K562 (cell line): ENCODE data around the gene PPP1R12C. TPM values are rescaled to one million over a fixed set of nuclear protein-coding genes. Genes with fewer than 3 reads are reported as not detected.

Experiments used
- CREBBP ChIP-seq: IDR thresholded peaks from one replicate; pipeline ENCODE4 v1.6.1; 2012; ENCODE audit warnings: low read depth, mild to moderate bottlenecking, control low read depth, inconsistent platforms, low read length
- CXXC5 ChIP-seq: fragments of 250-450 bp; sonication (Bioruptor Pico); IDR thresholded peaks from 2 replicates; pipeline ENCODE4 v1.8.0; 2022; ENCODE audit warnings: inconsistent platforms, mild to moderate bottlenecking, moderate library complexity
- ESRRA ChIP-seq: fragments of 450-650 bp; IDR thresholded peaks from 2 replicates; pipeline ENCODE4 v1.6.1; 2014; ENCODE audit warnings: low read depth, mild to moderate bottlenecking, moderate library complexity, borderline replicate concordance
- EZH2 ChIP-seq: IDR thresholded peaks from 2 replicates; pipeline ENCODE4 v1.6.1; 2012; ENCODE audit warnings: low read depth, mild to moderate bottlenecking, inconsistent platforms, low read length, borderline replicate concordance
- KLF13 ChIP-seq: fragments of 450-650 bp; IDR thresholded peaks from 2 replicates; pipeline ENCODE4 v1.6.1; 2016; ENCODE audit warnings: missing genetic modification characterization, low read depth, mild to moderate bottlenecking, missing compliant biosample characterization, moderate library complexity, borderline replicate concordance
- LCOR ChIP-seq: sonication (generic); formaldehyde crosslinking; IDR thresholded peaks from 2 replicates; pipeline ENCODE4 v1.8.0; 2022; ENCODE audit warnings: mild to moderate bottlenecking, missing genetic modification reagents
- MBD2 ChIP-seq: sonication (generic); IDR thresholded peaks from 2 replicates; pipeline ENCODE4 v1.6.1; 2016; ENCODE audit warnings: low read depth, borderline replicate concordance
- NR4A1 ChIP-seq, 2 experiments: fragments of 250-450 bp in 1 of 2; fragments of 450-650 bp in 1 of 2; sonication (Bioruptor Pico) in 1 of 2; IDR thresholded peaks; 2 replicates each; pipeline versions ENCODE4 v1.4.0 to v1.6.1; 2016 to 2020; ENCODE audit warnings: mild to moderate bottlenecking in 2 of 2, missing compliant biosample characterization in 1 of 2, missing genetic modification characterization in 1 of 2, moderate library complexity in 1 of 2
- PHB2 ChIP-seq: fragments of 450-650 bp; IDR thresholded peaks from 2 replicates; pipeline ENCODE4 v1.6.1; 2017; ENCODE audit warnings: low read depth
- POLR2A ChIP-seq: fragments of 450-650 bp; conservative IDR thresholded peaks from 2 replicates; pipeline ENCODE4 v1.6.1; 2016
- PYGO2 ChIP-seq: fragments of 450-650 bp; IDR thresholded peaks from 2 replicates; pipeline ENCODE4 v1.6.1; 2016; ENCODE audit warnings: mild to moderate bottlenecking, missing genetic modification characterization, moderate library complexity, missing compliant biosample characterization
- ZNF143 ChIP-seq: sonication (generic); formaldehyde crosslinking; IDR thresholded peaks from 2 replicates; pipeline ENCODE4 v1.9.0; 2022; ENCODE audit warnings: mild to moderate bottlenecking, missing genetic modification reagents
- ZNF24 ChIP-seq: fragments of 450-650 bp; IDR thresholded peaks from 2 replicates; pipeline ENCODE4 v1.6.1; 2016
- ZNF311 ChIP-seq: fragments of 250-450 bp; sonication (Bioruptor Pico); IDR thresholded peaks from 2 replicates; pipeline ENCODE4 v1.4.0; 2020; ENCODE audit warnings: mild to moderate bottlenecking, moderate library complexity
- ZNF445 ChIP-seq: fragments of 250-450 bp; sonication (Bioruptor Pico); IDR thresholded peaks from 2 replicates; pipeline ENCODE4 v1.4.0; 2020; ENCODE audit warnings: low read depth, mild to moderate bottlenecking, moderate library complexity
- ZNF592 ChIP-seq: fragments of 450-650 bp; IDR thresholded peaks from 2 replicates; pipeline ENCODE4 v1.6.1; 2017; ENCODE audit warnings: antibody characterized with exemption, mild to moderate bottlenecking
- polyA plus RNA-seq, 8 experiments: library from polyadenylated mRNA; depleted of rRNA in 4 of 8; stranded (reverse) in 5 of 8; unstranded in 3 of 8; fragments of >200 nt; fragmentation: Nextera tagmentation in 2 of 8; fragmentation: Illumina TruSeq in 1 of 8; extraction: Ambion mirVana in 2 of 8; extraction: Trizol in 1 of 8; gene quantifications; 2 replicates each; pipeline versions ENCODE4 v1.2.1 to v1.2.3, GENCODE V29; 2011 to 2014; ENCODE audit warnings: inconsistent platforms in 1 of 8, missing spikeins in 1 of 8
- total RNA-seq, 7 experiments: library from RNA; depleted of rRNA in 6 of 7; stranded (reverse); fragments of >200 nt in 6 of 7; fragmentation: Illumina TruSeq in 2 of 7; extraction: Trizol in 2 of 7; gene quantifications; 2 replicates each; pipeline versions ENCODE4 v1.2.1 to v1.2.3, GENCODE V29; 2011 to 2021; ENCODE audit warnings: low replicate concordance in 1 of 7
- TF ChIP-seq, protein P1 (sequence below): fragments of 200-800 bp; sonication (Bioruptor generic); IDR thresholded peaks from 2 replicates; pipeline ENCODE4 v1.6.1; 2017; ENCODE audit warnings: missing genetic modification characterization, missing compliant biosample characterization
- TF ChIP-seq, protein P2 (sequence below), 2 experiments: fragments of 450-650 bp in 1 of 2; IDR thresholded peaks; 2 replicates each; pipeline ENCODE4 v1.6.1; 2011 to 2017; ENCODE audit warnings: low read depth in 2 of 2, antibody characterized with exemption in 1 of 2, borderline replicate concordance in 1 of 2, low read length in 1 of 2, mild to moderate bottlenecking in 1 of 2, mixed read lengths in 1 of 2; ENCODE audit not compliant: control insufficient read depth in 1 of 2

PPP1R12C gene
- total and polyA plus RNA-seq, 9 of the 15 experiments (the other 6 are each of a cell fraction or from before 2014, with no cell fraction given): 1.8 to 136 (median 33.7) TPM

DNA sequence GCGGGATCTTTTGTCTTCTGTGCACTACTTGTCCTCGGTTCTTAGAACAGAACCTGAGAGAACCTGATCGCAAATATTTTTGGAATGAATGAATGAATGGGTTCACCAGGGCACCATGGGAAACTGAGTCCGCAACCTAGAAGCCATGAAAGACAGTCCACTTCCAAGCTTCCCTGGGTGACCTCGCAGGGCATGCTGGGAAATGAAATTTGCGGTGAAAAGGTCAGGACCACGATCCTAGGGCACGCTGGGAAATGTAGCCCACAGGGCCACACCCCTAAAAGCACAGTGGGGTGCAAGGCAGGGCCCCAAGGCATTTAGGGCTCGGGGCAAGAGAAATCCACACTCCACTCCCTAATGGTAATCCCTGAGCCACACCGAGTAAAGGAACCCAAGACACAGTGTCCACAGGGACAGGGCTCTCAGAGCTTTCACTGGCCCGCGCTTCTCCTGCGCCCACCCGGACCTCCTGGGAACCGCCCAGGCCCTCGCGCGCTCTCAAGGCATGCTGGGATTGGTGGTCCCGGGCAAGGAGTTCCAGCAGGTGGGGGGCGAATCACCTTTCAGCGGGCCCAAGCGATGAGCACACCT is 1.1 kb upstream of the PPP1R12C start (continued):
- no peak for TF ChIP-seq CREBBP
- TF ChIP-seq KLF13 (tag): 0 out of 2 replicates have a peak, but pooled peaks have one; percentile 8
- no peak for TF ChIP-seq PHB2
- no peak for TF ChIP-seq NR4A1 (CRISPR knock-in tag; IDR thresholded peaks at IDR 0.05)
- TF ChIP-seq NR4A1 (tag; IDR thresholded peaks at IDR 0.05): peak; percentile 40; the same call in 1 of the 2 replicates
- TF ChIP-seq MBD2: peak; percentile 47; the same call in 1 of the 2 replicates
- TF ChIP-seq ZNF445 (CRISPR knock-in tag): no peak
- peak; percentile 22 for TF ChIP-seq CXXC5 (CRISPR knock-in tag)
- TF ChIP-seq ZNF24: peak; percentile 99
- no peak for TF ChIP-seq EZH2
- peak; percentile 56; the same call in 1 of the 2 replicates for TF ChIP-seq LCOR (CRISPR knock-in tag)
- TF ChIP-seq ZNF592: peak; percentile 86
- TF ChIP-seq, protein P1, sequence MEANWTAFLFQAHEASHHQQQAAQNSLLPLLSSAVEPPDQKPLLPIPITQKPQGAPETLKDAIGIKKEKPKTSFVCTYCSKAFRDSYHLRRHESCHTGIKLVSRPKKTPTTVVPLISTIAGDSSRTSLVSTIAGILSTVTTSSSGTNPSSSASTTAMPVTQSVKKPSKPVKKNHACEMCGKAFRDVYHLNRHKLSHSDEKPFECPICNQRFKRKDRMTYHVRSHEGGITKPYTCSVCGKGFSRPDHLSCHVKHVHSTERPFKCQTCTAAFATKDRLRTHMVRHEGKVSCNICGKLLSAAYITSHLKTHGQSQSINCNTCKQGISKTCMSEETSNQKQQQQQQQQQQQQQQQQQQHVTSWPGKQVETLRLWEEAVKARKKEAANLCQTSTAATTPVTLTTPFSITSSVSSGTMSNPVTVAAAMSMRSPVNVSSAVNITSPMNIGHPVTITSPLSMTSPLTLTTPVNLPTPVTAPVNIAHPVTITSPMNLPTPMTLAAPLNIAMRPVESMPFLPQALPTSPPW: no peak
- TF ChIP-seq ZNF143 (CRISPR knock-in tag): peak; percentile 76
- TF ChIP-seq POLR2A: 0 out of 2 replicates have a peak, but pooled peaks have one; percentile 46
- no peak for TF ChIP-seq PYGO2
- TF ChIP-seq ZNF311 (CRISPR knock-in tag): peak; percentile 53; the same call in 1 of the 2 replicates
- TF ChIP-seq ESRRA: peak; percentile 75; the same call in 1 of the 2 replicates
- TF ChIP-seq, protein P2, sequence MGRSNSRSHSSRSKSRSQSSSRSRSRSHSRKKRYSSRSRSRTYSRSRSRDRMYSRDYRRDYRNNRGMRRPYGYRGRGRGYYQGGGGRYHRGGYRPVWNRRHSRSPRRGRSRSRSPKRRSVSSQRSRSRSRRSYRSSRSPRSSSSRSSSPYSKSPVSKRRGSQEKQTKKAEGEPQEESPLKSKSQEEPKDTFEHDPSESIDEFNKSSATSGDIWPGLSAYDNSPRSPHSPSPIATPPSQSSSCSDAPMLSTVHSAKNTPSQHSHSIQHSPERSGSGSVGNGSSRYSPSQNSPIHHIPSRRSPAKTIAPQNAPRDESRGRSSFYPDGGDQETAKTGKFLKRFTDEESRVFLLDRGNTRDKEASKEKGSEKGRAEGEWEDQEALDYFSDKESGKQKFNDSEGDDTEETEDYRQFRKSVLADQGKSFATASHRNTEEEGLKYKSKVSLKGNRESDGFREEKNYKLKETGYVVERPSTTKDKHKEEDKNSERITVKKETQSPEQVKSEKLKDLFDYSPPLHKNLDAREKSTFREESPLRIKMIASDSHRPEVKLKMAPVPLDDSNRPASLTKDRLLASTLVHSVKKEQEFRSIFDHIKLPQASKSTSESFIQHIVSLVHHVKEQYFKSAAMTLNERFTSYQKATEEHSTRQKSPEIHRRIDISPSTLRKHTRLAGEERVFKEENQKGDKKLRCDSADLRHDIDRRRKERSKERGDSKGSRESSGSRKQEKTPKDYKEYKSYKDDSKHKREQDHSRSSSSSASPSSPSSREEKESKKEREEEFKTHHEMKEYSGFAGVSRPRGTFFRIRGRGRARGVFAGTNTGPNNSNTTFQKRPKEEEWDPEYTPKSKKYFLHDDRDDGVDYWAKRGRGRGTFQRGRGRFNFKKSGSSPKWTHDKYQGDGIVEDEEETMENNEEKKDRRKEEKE (IDR thresholded peaks at IDR 0.05; ENCODE audit: borderline replicate concordance in 1 of 2, control insufficient read depth in 1 of 2, low read depth in 2 of 2, low read length in 1 of 2): no peak
